GM12891 (cell line): ENCODE measurements around the gene FXR2.

Source experiments
- PAX5 ChIP-seq: IDR thresholded peaks from 2 replicates; pipeline ENCODE4 v1.6.1; 2011; ENCODE audit warnings: low read length, moderate library complexity, mild to moderate bottlenecking; ENCODE audit not compliant: insufficient read depth, severe bottlenecking
- POLR2A ChIP-seq: IDR thresholded peaks from 2 replicates; pipeline ENCODE4 v1.6.1; 2011; ENCODE audit warnings: low read depth, low read length, control low read depth
- POLR2AphosphoS5 ChIP-seq: IDR thresholded peaks from 2 replicates; pipeline ENCODE4 v1.6.1; 2011; ENCODE audit warnings: low read depth, low read length, control low read depth
- POU2F2 ChIP-seq: IDR thresholded peaks from 2 replicates; pipeline ENCODE4 v1.6.1; 2011; ENCODE audit warnings: low read depth, mild to moderate bottlenecking, control low read depth, low read length, moderate library complexity
- SPI1 ChIP-seq: IDR thresholded peaks from 2 replicates; pipeline ENCODE4 v1.6.1; 2011; ENCODE audit warnings: low read depth, low read length, control low read depth
- TAF1 ChIP-seq: IDR thresholded peaks from 2 replicates; pipeline ENCODE4 v1.6.1; 2011; ENCODE audit warnings: low read depth, low read length, control low read depth

GRCh38 chr17:7556627-7557026 lies 58.1 kb downstream of the FXR2 start:
- TF ChIP-seq POLR2AphosphoS5 (no peak), POLR2A (no peak), SPI1 (no peak), TAF1 (no peak), PAX5 (no peak), POU2F2 (no peak)
